ENCODE measurements around the gene TTR.

Gene TTR

DNA sequence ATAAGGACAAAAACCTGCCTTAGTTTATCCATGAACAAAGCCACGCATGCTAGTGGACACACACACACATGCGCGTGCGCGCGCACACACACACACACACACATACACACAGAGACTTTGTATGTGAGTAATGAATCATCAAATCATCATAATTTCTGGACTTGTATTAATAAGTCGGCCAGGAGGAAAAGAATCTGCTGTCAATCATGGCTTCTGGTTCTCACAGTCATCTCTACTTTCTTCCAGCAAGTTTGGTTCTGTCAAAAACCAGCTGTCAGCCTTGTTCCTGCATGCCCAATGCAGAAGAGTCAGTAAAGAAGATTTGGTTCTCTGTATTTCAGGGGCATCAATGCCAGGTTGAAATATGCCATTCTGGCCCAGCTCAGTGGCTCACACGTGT is 1.1 kb upstream of the TTR start:
- DNase-seq (ENCODE audit: insufficient read length, low spot score) (no peak), FAIRE-seq (no peak)
- no peak for TF ChIP-seq POLR2A (IDR thresholded peaks at IDR 0.05; ENCODE audit: low read depth, low read length)

DNA sequence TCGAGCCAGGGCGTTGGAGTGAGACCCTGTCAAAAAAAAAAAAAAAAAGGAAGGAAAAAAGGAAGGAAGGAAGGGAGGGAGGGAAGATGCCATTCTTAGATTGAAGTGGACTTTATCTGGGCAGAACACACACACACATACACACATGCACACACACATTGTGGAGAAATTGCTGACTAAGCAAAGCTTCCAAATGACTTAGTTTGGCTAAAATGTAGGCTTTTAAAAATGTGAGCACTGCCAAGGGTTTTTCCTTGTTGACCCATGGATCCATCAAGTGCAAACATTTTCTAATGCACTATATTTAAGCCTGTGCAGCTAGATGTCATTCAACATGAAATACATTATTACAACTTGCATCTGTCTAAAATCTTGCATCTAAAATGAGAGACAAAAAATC is 564 bp upstream of the TTR start:
- DNase-seq (ENCODE audit: insufficient read length, low spot score) (no peak), FAIRE-seq (no peak)
- TF ChIP-seq POLR2A (IDR thresholded peaks at IDR 0.05; ENCODE audit: low read depth, low read length), result no peak

DNA sequence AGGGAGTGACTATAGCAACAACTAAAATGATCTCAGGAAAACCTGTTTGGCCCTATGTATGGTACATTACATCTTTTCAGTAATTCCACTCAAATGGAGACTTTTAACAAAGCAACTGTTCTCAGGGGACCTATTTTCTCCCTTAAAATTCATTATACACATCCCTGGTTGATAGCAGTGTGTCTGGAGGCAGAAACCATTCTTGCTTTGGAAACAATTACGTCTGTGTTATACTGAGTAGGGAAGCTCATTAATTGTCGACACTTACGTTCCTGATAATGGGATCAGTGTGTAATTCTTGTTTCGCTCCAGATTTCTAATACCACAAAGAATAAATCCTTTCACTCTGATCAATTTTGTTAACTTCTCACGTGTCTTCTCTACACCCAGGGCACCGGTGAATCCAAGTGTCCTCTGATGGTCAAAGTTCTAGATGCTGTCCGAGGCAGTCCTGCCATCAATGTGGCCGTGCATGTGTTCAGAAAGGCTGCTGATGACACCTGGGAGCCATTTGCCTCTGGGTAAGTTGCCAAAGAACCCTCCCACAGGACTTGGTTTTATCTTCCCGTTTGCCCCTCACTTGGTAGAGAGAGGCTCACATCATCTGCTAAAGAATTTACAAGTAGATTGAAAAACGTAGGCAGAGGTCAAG is 955 bp downstream of the TTR start:
- DNase-seq (ENCODE audit: insufficient read length, low spot score) (no peak), FAIRE-seq (no peak)
- TF ChIP-seq POLR2A (IDR thresholded peaks at IDR 0.05; ENCODE audit: low read depth, low read length), result no peak

DNA sequence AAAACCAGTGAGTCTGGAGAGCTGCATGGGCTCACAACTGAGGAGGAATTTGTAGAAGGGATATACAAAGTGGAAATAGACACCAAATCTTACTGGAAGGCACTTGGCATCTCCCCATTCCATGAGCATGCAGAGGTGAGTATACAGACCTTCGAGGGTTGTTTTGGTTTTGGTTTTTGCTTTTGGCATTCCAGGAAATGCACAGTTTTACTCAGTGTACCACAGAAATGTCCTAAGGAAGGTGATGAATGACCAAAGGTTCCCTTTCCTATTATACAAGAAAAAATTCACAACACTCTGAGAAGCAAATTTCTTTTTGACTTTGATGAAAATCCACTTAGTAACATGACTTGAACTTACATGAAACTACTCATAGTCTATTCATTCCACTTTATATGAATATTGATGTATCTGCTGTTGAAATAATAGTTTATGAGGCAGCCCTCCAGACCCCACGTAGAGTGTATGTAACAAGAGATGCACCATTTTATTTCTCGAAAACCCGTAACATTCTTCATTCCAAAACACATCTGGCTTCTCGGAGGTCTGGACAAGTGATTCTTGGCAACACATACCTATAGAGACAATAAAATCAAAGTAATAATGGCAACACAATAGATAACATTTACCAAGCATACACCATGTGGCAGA is 3.6 kb downstream of the TTR start:
- no peak for FAIRE-seq
- no peak for TF ChIP-seq POLR2A (IDR thresholded peaks at IDR 0.05; ENCODE audit: low read depth, low read length)
- DNase-seq (ENCODE audit: insufficient read length, low spot score), result no peak

DNA sequence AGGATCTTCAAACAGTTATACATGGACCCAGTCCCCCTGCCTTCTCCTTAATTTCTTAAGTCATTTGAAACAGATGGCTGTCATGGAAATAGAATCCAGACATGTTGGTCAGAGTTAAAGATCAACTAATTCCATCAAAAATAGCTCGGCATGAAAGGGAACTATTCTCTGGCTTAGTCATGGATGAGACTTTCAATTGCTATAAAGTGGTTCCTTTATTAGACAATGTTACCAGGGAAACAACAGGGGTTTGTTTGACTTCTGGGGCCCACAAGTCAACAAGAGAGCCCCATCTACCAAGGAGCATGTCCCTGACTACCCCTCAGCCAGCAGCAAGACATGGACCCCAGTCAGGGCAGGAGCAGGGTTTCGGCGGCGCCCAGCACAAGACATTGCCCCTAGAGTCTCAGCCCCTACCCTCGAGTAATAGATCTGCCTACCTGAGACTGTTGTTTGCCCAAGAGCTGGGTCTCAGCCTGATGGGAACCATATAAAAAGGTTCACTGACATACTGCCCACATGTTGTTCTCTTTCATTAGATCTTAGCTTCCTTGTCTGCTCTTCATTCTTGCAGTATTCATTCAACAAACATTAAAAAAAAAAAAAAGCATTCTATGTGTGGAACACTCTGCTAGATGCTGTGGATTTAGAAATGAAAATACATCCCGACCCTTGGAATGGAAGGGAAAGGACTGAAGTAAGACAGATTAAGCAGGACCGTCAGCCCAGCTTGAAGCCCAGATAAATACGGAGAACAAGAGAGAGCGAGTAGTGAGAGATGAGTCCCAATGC is 4.6 kb downstream of the TTR start:
- DNase-seq (ENCODE audit: insufficient read length, low spot score) (no peak), FAIRE-seq (no peak)

DNA sequence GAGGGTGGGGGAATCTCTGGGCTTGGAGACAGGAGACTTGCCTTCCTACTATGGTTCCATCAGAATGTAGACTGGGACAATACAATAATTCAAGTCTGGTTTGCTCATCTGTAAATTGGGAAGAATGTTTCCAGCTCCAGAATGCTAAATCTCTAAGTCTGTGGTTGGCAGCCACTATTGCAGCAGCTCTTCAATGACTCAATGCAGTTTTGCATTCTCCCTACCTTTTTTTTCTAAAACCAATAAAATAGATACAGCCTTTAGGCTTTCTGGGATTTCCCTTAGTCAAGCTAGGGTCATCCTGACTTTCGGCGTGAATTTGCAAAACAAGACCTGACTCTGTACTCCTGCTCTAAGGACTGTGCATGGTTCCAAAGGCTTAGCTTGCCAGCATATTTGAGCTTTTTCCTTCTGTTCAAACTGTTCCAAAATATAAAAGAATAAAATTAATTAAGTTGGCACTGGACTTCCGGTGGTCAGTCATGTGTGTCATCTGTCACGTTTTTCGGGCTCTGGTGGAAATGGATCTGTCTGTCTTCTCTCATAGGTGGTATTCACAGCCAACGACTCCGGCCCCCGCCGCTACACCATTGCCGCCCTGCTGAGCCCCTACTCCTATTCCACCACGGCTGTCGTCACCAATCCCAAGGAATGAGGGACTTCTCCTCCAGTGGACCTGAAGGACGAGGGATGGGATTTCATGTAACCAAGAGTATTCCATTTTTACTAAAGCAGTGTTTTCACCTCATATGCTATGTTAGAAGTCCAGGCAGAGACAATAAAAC is 6.5 kb downstream of the TTR start:
- FAIRE-seq (no peak), DNase-seq (ENCODE audit: insufficient read length, low spot score) (no peak)
- TF ChIP-seq POLR2A (IDR thresholded peaks at IDR 0.05; ENCODE audit: low read depth, low read length), result no peak

More for the DNA sequence above, 4.6 kb downstream of the TTR start:
- no peak for TF ChIP-seq POLR2A (IDR thresholded peaks at IDR 0.05; ENCODE audit: low read depth, low read length)

DNA sequence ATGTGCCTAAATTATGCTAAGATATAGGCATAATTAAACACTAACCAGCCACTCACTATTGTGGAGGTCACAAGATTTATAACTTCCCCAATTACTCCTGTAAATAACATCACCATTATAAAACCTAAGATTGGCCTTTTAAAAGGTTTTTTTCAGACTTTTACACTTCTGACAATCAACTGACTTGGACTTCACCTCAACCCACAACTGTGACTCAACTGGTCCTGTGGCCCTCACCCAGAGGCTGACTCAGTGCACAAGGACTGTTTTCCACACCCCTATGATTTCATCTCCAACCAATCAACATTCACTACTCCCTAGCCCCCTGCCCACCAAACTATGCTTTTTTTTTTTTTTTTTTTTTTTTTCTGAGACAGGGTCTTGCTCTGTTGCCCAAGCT is 11.6 kb downstream of the TTR start:
- no peak for FAIRE-seq
- no peak for TF ChIP-seq POLR2A (IDR thresholded peaks at IDR 0.05; ENCODE audit: low read depth, low read length)

DNA sequence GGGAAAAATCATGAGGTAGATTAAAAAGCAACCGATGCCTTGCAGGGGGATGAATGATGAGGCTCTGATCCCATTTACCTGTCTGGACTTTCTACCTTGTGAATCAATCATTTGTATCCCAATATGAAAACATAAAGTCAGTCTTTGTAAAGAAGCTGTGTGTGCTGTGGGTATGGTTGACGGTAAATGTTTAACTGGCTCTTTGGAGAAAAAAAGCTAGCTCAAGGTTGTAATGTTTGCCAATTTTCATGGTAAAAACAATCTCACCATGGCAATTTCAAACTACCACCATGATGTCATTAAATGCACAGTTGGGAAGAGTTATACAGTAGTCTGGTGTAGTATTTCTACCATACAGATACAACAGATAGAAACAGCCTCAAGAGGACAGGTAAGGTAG is 14.6 kb downstream of the TTR start:
- no peak for DNase-seq (ENCODE audit: insufficient read length, low spot score)
- no peak for FAIRE-seq
- TF ChIP-seq POLR2A (IDR thresholded peaks at IDR 0.05; ENCODE audit: low read depth, low read length), result no peak

More for the DNA sequence above, 11.6 kb downstream of the TTR start:
- no peak for DNase-seq (ENCODE audit: insufficient read length, low spot score)

DNA sequence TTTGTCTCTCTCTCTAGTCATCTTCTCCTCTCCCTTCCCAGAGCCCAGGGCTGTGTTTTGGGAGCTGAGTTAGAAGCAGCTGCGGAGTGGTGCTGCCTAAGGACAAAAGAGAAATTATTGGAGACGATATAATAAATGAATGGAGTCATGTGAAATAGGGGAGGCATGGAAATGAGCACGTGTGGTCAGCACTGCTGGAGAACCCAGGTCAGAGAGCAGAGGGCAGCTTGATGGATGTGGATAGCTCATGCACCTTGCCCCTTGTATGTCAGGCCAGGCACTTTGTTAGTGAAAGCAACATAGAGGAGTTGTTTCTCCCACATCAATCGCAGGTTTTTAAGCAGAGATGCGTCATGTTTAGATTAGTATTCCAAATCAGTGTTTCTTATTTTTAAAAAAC is 15.7 kb downstream of the TTR start:
- no peak for DNase-seq (ENCODE audit: insufficient read length, low spot score)
- no peak for FAIRE-seq
- no peak for TF ChIP-seq POLR2A (IDR thresholded peaks at IDR 0.05; ENCODE audit: low read depth, low read length)

DNA sequence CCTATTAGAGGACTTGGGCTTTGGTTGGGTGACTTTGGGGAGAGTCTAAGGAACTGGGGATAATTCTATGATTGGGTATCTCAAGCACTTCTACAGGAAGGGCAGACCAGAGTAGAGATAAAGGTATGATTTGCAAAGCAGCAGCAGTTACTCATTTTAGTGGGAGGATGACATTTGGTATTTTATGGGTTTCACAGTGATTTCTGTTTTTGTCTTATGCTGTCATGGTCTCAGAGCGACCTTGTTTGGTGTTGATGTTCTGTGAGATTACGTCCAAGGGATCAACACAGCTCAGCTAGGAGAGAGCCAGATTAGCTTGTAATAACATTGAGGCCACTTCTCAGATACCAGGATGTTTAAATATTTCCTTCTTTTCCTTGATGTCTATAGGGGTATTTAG is 18.2 kb downstream of the TTR start:
- FAIRE-seq, result no peak
- TF ChIP-seq POLR2A (IDR thresholded peaks at IDR 0.05; ENCODE audit: low read depth, low read length), result no peak
- no peak for DNase-seq (ENCODE audit: insufficient read length, low spot score)

DNA sequence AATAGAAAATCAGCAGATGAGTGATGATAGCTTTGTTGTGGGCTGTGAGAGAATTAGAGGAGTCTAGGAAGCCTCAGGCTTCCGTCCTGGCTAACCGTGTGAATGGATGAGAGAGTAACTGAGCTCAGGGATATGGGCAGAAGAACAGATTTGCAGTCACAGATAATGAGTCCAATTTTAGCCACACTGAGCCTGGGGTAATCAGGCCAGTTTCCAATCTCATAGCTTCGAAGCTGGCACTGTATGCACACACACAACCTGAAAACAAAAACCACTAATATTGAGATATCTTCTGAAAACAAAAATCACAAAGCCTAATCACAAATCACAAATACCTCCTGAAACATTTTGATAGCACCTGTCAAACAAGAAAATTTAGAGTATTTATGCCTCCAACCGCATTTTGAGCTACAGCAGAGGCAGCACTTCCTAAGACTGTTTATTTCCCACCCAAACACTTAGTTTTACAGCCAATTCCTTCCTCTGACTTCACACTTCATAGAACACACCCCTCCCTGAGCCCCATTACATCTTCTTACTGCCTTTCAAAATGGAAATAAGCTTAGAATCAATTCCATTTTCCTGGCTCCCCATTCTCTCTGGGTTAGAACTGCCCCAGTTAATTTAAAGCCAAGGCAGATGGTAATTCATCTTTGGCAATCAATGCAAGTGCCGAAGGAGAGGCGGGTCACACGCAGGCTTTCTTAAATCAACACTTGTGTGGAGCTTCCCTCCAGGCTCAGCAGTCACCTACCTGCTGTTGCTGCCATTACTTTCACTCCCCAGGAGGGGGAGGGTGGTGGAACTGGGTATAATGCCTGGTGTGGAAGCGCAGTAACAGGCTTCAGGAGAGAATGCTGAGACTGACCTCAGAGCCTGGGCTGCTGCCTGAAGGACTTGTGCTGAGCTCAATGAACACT is 18.9 kb downstream of the TTR start:
- FAIRE-seq (no peak), DNase-seq (ENCODE audit: insufficient read length, low spot score) (no peak)
- TF ChIP-seq POLR2A (IDR thresholded peaks at IDR 0.05; ENCODE audit: low read depth, low read length), result no peak

DNA sequence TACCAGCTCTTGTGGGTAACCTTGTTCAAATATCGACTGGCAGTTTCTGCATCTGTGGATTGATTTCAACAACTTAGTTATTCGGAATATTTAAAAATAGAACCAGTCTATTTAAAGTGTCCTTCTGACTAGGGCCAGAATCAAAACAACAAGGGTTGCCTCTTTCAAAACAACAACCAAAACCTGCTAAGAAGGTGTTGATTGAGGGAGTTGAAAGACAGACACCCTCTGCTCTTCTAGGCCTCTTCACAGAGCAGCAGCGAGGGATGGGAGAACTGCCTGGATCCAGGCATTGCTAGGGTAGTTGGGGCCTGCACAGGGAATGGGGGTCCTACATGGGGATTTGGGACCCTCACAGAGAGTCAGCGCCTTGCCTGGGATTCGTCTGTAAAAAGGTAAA is 19.8 kb downstream of the TTR start:
- FAIRE-seq, result no peak
- DNase-seq (ENCODE audit: insufficient read length, low spot score), result no peak
- no peak for TF ChIP-seq POLR2A (IDR thresholded peaks at IDR 0.05; ENCODE audit: low read depth, low read length)

DNA sequence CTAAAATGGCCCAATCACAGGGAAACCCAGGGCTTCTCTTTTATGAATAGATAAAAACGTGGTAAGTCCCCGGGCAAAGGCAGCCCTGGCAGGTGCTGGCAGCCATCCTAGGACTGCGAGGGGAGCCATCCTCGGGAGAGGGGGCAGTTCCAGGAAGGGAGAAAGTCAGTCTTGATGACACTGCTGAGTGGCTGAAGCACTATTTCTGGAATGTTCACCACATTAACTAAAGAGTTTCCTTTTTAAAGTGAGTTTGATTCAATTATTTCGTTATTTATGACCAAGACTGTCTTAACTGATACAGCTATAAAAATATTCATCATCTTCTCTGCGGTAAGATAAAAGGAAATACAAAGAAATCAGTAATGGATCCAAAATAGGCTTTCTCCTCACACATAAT is 20.4 kb downstream of the TTR start:
- no peak for DNase-seq (ENCODE audit: insufficient read length, low spot score)
- no peak for FAIRE-seq
- no peak for TF ChIP-seq POLR2A (IDR thresholded peaks at IDR 0.05; ENCODE audit: low read depth, low read length)
